ENCODE data around the gene GPX4. TPM values are rescaled to one million over a fixed set of nuclear protein-coding genes. Genes with fewer than 3 reads are reported as not detected.

The GPX4 gene
- polyA plus RNA-seq, 3 donors, result 459 to 508 (median 493) TPM

DNA sequence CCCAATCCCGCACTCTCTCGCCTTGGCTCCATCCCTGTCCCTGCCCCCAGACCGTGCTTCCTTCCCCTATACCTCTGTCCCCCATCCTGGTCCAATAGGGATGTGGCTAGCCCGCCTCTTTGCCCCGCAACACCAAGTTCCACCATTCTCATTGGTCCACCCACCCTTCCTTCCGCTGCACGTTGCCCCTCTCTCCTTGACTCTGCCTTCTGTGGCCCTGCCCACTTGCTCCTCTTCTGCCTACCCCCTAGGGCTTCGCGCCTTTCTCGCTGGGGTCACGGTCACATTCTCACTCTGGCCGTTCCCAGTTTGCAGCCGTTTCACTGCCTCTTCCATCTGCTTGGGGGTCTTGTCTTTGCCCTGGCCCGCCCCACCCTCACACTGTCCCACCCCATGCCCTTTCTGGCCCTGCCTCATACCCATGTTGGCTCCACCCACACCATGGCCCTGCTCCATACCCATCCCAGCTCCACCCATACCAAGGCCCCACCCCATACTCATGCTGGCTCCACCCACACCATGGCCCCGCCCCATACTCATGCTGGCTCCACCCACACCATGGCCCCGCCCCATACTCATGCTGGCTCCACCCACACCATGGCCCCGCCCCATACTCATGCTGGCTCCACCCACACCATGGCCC, 41.3 kb upstream of the GPX4 start:
- 96% methylated on average over 14 of the region's 17 CpGs for WGBS (ENCODE audit: insufficient coverage)
- Mint-ChIP-seq H3K4me3 (no peak overlapping the region), H3K27ac (peak overlapping the region in 3 of 7 donors; percentile 80 to 85 (median 83)), H3K27me3 (ENCODE audit: low read depth in 3 of 3) (peaks cover 2 to 4% (median 2%) of the 10 kb centered on the region in 3 donors), H3K9me3 (peaks cover 7 to 16% (median 12%) of the 10 kb centered on the region in 7 donors), H3K4me1 (peaks cover 31% of the 10 kb centered on the region), H3K36me3 (peaks cover 17 to 20% of the 10 kb centered on the region in 2 donors)
- TF ChIP-seq, protein P1, sequence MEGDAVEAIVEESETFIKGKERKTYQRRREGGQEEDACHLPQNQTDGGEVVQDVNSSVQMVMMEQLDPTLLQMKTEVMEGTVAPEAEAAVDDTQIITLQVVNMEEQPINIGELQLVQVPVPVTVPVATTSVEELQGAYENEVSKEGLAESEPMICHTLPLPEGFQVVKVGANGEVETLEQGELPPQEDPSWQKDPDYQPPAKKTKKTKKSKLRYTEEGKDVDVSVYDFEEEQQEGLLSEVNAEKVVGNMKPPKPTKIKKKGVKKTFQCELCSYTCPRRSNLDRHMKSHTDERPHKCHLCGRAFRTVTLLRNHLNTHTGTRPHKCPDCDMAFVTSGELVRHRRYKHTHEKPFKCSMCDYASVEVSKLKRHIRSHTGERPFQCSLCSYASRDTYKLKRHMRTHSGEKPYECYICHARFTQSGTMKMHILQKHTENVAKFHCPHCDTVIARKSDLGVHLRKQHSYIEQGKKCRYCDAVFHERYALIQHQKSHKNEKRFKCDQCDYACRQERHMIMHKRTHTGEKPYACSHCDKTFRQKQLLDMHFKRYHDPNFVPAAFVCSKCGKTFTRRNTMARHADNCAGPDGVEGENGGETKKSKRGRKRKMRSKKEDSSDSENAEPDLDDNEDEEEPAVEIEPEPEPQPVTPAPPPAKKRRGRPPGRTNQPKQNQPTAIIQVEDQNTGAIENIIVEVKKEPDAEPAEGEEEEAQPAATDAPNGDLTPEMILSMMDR (IDR thresholded peaks at IDR 0.05), result no peak
- peaks cover 8 to 11% of the 10 kb centered on the region in 2 donors for H3K9me3 ChIP-seq (replicated peaks in 1 of 2; ENCODE audit: control insufficient read depth in 1 of 2, insufficient read depth in 1 of 2, low read length in 2 of 2)
- peaks cover 9 to 19% of the 10 kb centered on the region in 2 donors for H3K36me3 ChIP-seq (replicated peaks in 1 of 2; ENCODE audit: control insufficient read depth in 1 of 2, insufficient read depth in 2 of 2, low read length in 2 of 2)
- no peak for DNase-seq
- peaks cover 13% of the 10 kb centered on the region for H3K79me2 ChIP-seq (ENCODE audit: insufficient read depth, low read length)
- no peaks in the 10 kb centered on the region for H3K27me3 ChIP-seq (ENCODE audit: control insufficient read depth in 2 of 2, insufficient read depth in 2 of 2, low read length in 2 of 2)
- peaks cover 27% of the 10 kb centered on the region for H4K20me1 ChIP-seq (ENCODE audit: insufficient read depth, low read length)
- H3K4me1 ChIP-seq (ENCODE audit: control insufficient read depth in 1 of 2, insufficient read depth in 2 of 2, low read length in 2 of 2), result peaks cover 36 to 43% of the 10 kb centered on the region in 2 donors
- H3K4me2 ChIP-seq (replicated peaks; ENCODE audit: extremely low read depth, low read length, poor library complexity, severe bottlenecking), result no peak overlapping the region
- intact Hi-C loops (cut with micrococcal nuclease), result no loop called here
- H3K4me3 ChIP-seq (replicated peaks in 1 of 3; ENCODE audit: low read depth in 2 of 3, low read length in 3 of 3), result no peak overlapping the region
- H3K27ac ChIP-seq (ENCODE audit: low read depth in 1 of 2, low read length in 2 of 2), result no peak overlapping the region
- H3K9ac ChIP-seq (ENCODE audit: insufficient read depth, low read length, poor library complexity, severe bottlenecking), result no peak overlapping the region
- no peak overlapping the region for H2AFZ ChIP-seq (ENCODE audit: insufficient read depth, low read depth, low read length, poor library complexity, severe bottlenecking)

GRCh38 chr19:1063030-1063908, 40.5 kb upstream of the GPX4 start:
- Histone ChIP-seq H3K9me3 (replicated peaks in 1 of 2; ENCODE audit: control insufficient read depth in 1 of 2, insufficient read depth in 1 of 2, low read length in 2 of 2) (peaks cover under 1 to 6% of the 10 kb centered on the region in 2 donors), H3K36me3 (replicated peaks in 1 of 2; ENCODE audit: control insufficient read depth in 1 of 2, insufficient read depth in 2 of 2, low read length in 2 of 2) (peaks cover 4 to 11% of the 10 kb centered on the region in 2 donors), H2AFZ (ENCODE audit: insufficient read depth, low read depth, low read length, poor library complexity, severe bottlenecking) (no peak overlapping the region), H3K27ac (ENCODE audit: low read depth in 1 of 2, low read length in 2 of 2) (no peak overlapping the region), H3K4me3 (replicated peaks in 1 of 3; ENCODE audit: low read depth in 2 of 3, low read length in 3 of 3) (no peak overlapping the region), H4K20me1 (ENCODE audit: insufficient read depth, low read length) (peaks cover 34% of the 10 kb centered on the region), H3K9ac (ENCODE audit: insufficient read depth, low read length, poor library complexity, severe bottlenecking) (no peak overlapping the region), H3K4me1 (ENCODE audit: control insufficient read depth in 1 of 2, insufficient read depth in 2 of 2, low read length in 2 of 2) (peaks cover 38 to 48% of the 10 kb centered on the region in 2 donors), H3K27me3 (ENCODE audit: control insufficient read depth in 2 of 2, insufficient read depth in 2 of 2, low read length in 2 of 2) (no peaks in the 10 kb centered on the region), H3K79me2 (ENCODE audit: insufficient read depth, low read length) (peaks cover 21% of the 10 kb centered on the region), H3K4me2 (replicated peaks; ENCODE audit: extremely low read depth, low read length, poor library complexity, severe bottlenecking) (no peak overlapping the region)
- Mint-ChIP-seq H3K4me1 (peaks cover 31% of the 10 kb centered on the region), H3K4me3 (no peak overlapping the region), H3K27me3 (ENCODE audit: low read depth in 3 of 3) (peaks cover 0 to 2% (median 2%) of the 10 kb centered on the region in 3 donors), H3K9me3 (peaks cover under 1 to 9% (median 5%) of the 10 kb centered on the region in 7 donors), H3K36me3 (peaks cover 9 to 13% of the 10 kb centered on the region in 2 donors), H3K27ac (peak overlapping the region in 2 of 7 donors; percentile 70 to 85)
- intact Hi-C loops (cut with micrococcal nuclease), result no loop called here
- WGBS (ENCODE audit: insufficient coverage), result 95% methylated on average over 29 of the region's 37 CpGs
- TF ChIP-seq, protein P1 (IDR thresholded peaks at IDR 0.05), result no peak
- peak; percentile 68 to 90 (median 87) for DNase-seq

Measured in CD14-positive monocyte (primary cell).